ENCODE data around the gene CABP4. TPM values are rescaled to one million over a fixed set of nuclear protein-coding genes. Genes with fewer than 3 reads are reported as not detected.

Gene CABP4
- total RNA-seq, 2 donors from 2014 or later: 5.3 to 5.7 TPM

DNA sequence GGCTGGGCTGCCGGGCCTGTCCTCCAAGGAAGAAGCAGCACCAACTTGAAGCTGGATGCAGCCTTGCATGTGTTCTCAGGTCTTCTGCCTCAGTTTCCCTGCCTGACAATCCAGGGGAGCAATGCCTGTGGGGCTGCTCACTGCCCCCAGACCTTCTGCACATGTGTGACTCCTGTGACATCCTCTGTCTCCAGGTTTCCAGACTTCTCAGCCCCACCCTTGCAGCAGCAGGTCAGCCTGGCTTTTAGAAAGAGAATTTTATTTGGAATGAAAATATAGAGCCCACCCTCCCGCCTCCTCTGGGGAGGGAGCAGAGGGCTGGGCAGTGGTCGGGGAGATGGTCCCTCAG is 17.4 kb upstream of the CABP4 start:
- Histone ChIP-seq H3K4me3 (peak overlapping the region; percentile 45), H3K9me3 (no peaks in the 10 kb centered on the region), H3K36me3 (peaks cover 29% of the 10 kb centered on the region), H3K27me3 (replicated peaks; ENCODE audit: insufficient read depth) (no peaks in the 10 kb centered on the region), H3K4me1 (ENCODE audit: control insufficient read depth in 1 of 2, low read depth in 2 of 2) (peaks cover 12 to 33% of the 10 kb centered on the region in 2 donors), H3K27ac (no peak overlapping the region)
- no peak for DNase-seq (ENCODE audit: low spot score)
- ATAC-seq (ENCODE audit: insufficient number of reproducible peaks, low FRiP score, low read depth): no peak
- TF ChIP-seq, protein P1, sequence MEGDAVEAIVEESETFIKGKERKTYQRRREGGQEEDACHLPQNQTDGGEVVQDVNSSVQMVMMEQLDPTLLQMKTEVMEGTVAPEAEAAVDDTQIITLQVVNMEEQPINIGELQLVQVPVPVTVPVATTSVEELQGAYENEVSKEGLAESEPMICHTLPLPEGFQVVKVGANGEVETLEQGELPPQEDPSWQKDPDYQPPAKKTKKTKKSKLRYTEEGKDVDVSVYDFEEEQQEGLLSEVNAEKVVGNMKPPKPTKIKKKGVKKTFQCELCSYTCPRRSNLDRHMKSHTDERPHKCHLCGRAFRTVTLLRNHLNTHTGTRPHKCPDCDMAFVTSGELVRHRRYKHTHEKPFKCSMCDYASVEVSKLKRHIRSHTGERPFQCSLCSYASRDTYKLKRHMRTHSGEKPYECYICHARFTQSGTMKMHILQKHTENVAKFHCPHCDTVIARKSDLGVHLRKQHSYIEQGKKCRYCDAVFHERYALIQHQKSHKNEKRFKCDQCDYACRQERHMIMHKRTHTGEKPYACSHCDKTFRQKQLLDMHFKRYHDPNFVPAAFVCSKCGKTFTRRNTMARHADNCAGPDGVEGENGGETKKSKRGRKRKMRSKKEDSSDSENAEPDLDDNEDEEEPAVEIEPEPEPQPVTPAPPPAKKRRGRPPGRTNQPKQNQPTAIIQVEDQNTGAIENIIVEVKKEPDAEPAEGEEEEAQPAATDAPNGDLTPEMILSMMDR (IDR thresholded peaks at IDR 0.05): no peak

- no peaks in the 10 kb centered on the region for H3K9me3 ChIP-seq
- H3K36me3 ChIP-seq: peaks cover 23% of the 10 kb centered on the region
- H3K27me3 ChIP-seq (replicated peaks; ENCODE audit: insufficient read depth): no peaks in the 10 kb centered on the region
- no peak for ATAC-seq (ENCODE audit: insufficient number of reproducible peaks, low FRiP score, low read depth)
- peak overlapping the region; percentile 45 for H3K4me3 ChIP-seq
- H3K27ac ChIP-seq: no peak overlapping the region
- TF ChIP-seq, protein P1 (IDR thresholded peaks at IDR 0.05): no peak
- H3K4me1 ChIP-seq (ENCODE audit: control insufficient read depth in 1 of 2, low read depth in 2 of 2): peaks cover 12 to 35% of the 10 kb centered on the region in 2 donors
- no peak for DNase-seq (ENCODE audit: low spot score)
These were observed 16.8 kb upstream of the CABP4 start for GRCh38 chr11:67438158-67438902.

DNA sequence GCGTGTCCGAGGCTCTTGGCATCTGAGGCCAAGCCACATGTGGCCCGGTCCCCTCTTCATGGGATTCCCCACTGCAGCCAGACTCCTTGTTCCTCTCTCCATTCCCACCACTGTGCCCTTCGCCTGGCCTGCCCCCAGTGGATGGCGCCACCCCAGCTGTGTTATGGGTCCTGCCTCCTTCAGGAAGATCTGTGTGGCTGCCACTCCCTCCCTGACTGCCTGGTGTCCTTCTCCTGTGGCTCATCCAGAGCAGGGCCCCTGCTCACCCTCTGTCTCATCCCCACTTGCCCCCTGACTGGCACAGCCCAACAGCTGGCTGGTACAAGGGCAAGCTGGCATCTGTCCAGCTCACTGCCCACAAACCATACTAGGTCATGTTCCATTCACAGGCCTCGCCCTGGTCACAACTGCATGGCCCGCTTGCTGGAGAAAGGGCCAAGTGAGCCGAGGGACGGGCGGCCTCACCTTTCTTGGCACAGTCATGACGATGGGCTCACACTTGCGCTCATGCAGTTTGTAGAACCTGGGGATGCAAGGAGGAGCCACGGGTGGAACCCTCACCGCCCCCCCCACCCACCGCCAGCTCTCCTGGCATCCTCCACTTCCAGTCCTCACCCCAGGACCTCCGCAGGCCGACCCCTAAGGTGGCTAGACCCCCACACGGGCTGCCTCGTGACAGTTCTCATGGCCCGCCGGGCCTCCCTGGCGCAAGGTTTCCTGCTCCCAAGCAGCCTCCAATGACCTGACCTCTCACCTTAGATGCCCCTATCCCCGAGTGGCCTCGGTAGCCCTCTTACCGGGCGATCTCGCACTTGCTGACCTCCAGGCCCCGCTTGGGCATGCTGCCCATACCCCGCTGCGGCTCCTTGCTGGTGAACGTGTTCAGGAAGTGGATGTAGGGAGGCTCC is 15.6 kb upstream of the CABP4 start:
- H3K4me1 ChIP-seq (ENCODE audit: control insufficient read depth in 1 of 2, low read depth in 2 of 2): peaks cover 12 to 41% of the 10 kb centered on the region in 2 donors

DNA sequence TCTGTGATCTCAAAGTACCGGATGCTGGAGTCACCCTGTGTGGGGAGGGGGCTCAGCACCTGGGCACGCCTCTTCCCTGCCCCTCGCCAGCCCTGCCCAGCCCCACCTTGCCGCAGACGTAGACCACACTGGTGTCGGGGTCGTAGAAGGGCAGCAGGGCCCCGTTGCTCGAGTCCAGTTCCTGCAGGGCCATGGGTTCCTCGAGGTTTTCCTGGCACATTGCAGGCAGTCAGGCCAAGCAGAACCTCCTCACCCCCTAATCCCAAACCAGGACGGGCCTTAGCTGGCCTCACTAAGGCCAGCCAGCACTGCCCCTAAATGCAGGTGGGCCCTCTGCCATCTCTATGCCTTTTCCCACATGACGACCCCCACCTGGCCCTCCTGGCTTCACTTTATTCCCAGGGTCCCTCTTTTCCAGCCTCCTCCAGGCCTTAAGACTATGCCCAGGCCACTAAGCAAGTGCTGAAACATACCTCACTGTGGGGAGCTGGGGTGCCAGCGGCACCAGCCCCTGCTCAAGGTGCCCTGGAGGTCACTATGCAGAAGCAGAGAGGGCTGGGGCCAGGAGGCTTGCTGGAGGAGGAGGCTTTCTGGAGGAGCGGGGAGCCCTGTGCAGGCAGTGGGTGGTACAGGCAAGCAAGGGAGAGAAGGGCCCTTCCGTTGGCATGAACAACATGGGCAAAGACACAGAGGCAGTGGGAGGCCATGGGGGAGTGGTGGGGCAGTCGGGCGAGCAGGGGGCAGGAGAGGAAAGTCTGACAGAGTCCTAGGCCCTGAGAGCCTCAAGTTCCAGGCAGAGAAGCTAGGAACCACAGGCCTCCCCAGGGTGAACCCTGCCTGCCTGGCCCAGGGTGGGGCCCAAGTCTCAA is 14.7 kb upstream of the CABP4 start:
- H3K27ac ChIP-seq: no peak overlapping the region
- TF ChIP-seq, protein P1 (IDR thresholded peaks at IDR 0.05): no peak
- no peak overlapping the region for H3K4me3 ChIP-seq
- no peaks in the 10 kb centered on the region for H3K27me3 ChIP-seq (replicated peaks; ENCODE audit: insufficient read depth)
- H3K4me1 ChIP-seq (ENCODE audit: control insufficient read depth in 1 of 2, low read depth in 2 of 2): peaks cover 12 to 45% of the 10 kb centered on the region in 2 donors
- H3K36me3 ChIP-seq: peaks cover 5% of the 10 kb centered on the region
- no peaks in the 10 kb centered on the region for H3K9me3 ChIP-seq
- ATAC-seq (ENCODE audit: insufficient number of reproducible peaks, low FRiP score, low read depth): no peak
- no peak for DNase-seq (ENCODE audit: low spot score)

More for the DNA sequence above, 15.6 kb upstream of the CABP4 start:
- ATAC-seq (ENCODE audit: insufficient number of reproducible peaks, low FRiP score, low read depth): no peak
- Histone ChIP-seq H3K27ac (peak overlapping the region; percentile 56 to 57), H3K36me3 (peaks cover 12% of the 10 kb centered on the region), H3K4me3 (no peak overlapping the region), H3K27me3 (replicated peaks; ENCODE audit: insufficient read depth) (no peaks in the 10 kb centered on the region), H3K9me3 (no peaks in the 10 kb centered on the region)
- TF ChIP-seq, protein P1 (IDR thresholded peaks at IDR 0.05): no peak
- no peak for DNase-seq (ENCODE audit: low spot score)
